GM21381 (cell line): Measurements from ENCODE around the gene AJUBA.
"Not testable (repeated sequence)": the region's sequence is repeated elsewhere in the genome, so short reads cannot be mapped to it uniquely, and the experiment has no call there.

Source experiments
- ATAC-seq: cut with Tn5 transposase; IDR thresholded peaks from one replicate; pipeline ENCODE4 v1.9.1; 2021; ENCODE audit warnings: mild to moderate bottlenecking, moderate library complexity; ENCODE audit not compliant: unreplicated experiment

The AJUBA gene

GRCh38 chr14:22952418-22952817 is 29.9 kb downstream of the AJUBA start:
- ATAC-seq = no peak

GRCh38 chr14:22951795-22952194 is 30.6 kb downstream of the AJUBA start:
- not testable (repeated sequence) for ATAC-seq

- ATAC-seq = no peak
These were observed 36.7 kb downstream of the AJUBA start for GRCh38 chr14:22945642-22946041.

GRCh38 chr14:22939684-22940083 is 42.7 kb downstream of the AJUBA start:
- no peak for ATAC-seq

- ATAC-seq = no peak
These were observed 47.2 kb downstream of the AJUBA start for GRCh38 chr14:22935156-22935555.

- no peak for ATAC-seq
These were observed 50.2 kb downstream of the AJUBA start for GRCh38 chr14:22932146-22932545.

GRCh38 chr14:22929961-22930364 is 52.4 kb downstream of the AJUBA start:
- no peak for ATAC-seq

GRCh38 chr14:22929104-22929960 is 53.0 kb downstream of the AJUBA start, which contains the start of gene PRMT5:
Gene PRMT5 (minus strand): TSS chr14:22929376. CDS start chr14:22929361, 15 bp downstream.
- peak; percentile 85 for ATAC-seq

GRCh38 chr14:22928237-22929103 is 53.9 kb downstream of the AJUBA start:
- no peak for ATAC-seq

GRCh38 chr14:22926316-22926715 is 56.0 kb downstream of the AJUBA start:
- ATAC-seq = no peak

- ATAC-seq = no peak
These were observed 56.8 kb downstream of the AJUBA start for GRCh38 chr14:22925513-22925912.

- ATAC-seq = no peak
These were observed 58.6 kb downstream of the AJUBA start for GRCh38 chr14:22923746-22924145.

GRCh38 chr14:22922294-22922693 is 60.1 kb downstream of the AJUBA start:
- no peak for ATAC-seq
